Measurements from ENCODE around the gene GIGYF1. TPM values are rescaled to one million over a fixed set of nuclear protein-coding genes. Genes with fewer than 3 reads are reported as not detected.
"Not testable (repeated sequence)": the region's sequence is repeated elsewhere in the genome, so short reads cannot be mapped to it uniquely, and the experiment has no call there.

The GIGYF1 gene
- total RNA-seq, 1 donor: 26.3 TPM

DNA sequence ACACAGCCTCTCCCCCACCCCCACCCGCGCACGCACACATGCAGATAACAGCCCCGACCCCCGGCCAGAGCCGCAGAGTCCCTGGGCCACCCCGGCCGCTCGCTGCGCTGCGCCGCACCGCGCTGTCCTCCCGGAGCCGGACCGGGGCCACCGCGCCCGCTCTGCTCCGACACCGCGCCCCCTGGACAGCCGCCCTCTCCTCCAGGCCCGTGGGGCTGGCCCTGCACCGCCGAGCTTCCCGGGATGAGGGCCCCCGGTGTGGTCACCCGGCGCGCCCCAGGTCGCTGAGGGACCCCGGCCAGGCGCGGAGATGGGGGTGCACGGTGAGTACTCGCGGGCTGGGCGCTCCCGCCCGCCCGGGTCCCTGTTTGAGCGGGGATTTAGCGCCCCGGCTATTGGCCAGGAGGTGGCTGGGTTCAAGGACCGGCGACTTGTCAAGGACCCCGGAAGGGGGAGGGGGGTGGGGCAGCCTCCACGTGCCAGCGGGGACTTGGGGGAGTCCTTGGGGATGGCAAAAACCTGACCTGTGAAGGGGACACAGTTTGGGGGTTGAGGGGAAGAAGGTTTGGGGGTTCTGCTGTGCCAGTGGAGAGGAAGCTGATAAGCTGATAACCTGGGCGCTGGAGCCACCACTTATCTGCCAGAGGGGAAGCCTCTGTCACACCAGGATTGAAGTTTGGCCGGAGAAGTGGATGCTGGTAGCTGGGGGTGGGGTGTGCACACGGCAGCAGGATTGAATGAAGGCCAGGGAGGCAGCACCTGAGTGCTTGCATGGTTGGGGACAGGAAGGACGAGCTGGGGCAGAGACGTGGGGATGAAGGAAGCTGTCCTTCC is 26.8 kb upstream of the GIGYF1 start:
- H3K4me3 ChIP-seq (ENCODE audit: low read length): no peak overlapping the region
- H3K27me3 ChIP-seq (ENCODE audit: insufficient read depth, low read length): peaks cover 30% of the 10 kb centered on the region
- no peaks in the 10 kb centered on the region for H3K4me1 ChIP-seq (ENCODE audit: insufficient read depth, low read length)
- no peaks in the 10 kb centered on the region for H3K9me3 ChIP-seq (ENCODE audit: low read depth, low read length)

DNA sequence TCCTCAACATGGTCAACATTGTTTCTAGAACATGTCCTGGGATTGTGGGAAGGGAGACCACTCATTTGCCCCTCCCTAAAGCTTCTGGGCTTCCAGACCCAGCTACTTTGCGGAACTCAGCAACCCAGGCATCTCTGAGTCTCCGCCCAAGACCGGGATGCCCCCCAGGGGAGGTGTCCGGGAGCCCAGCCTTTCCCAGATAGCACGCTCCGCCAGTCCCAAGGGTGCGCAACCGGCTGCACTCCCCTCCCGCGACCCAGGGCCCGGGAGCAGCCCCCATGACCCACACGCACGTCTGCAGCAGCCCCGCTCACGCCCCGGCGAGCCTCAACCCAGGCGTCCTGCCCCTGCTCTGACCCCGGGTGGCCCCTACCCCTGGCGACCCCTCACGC is 26.2 kb upstream of the GIGYF1 start, which contains the start of gene EPO:
EPO (plus strand) TSS at position 190 of the 392 bp plus-strand sequence. CDS start 513 bp downstream, outside the sequence.
- Histone ChIP-seq H3K9me3 (ENCODE audit: low read depth, low read length) (no peaks in the 10 kb centered on the region), H3K4me3 (ENCODE audit: low read length) (no peak within 1 kb of the TSS), H3K4me1 (ENCODE audit: insufficient read depth, low read length) (no peaks in the 10 kb centered on the region), H3K27me3 (ENCODE audit: insufficient read depth, low read length) (peaks cover 30% of the 10 kb centered on the region)

- Histone ChIP-seq H3K27me3 (ENCODE audit: insufficient read depth, low read length) (peaks cover 30% of the 10 kb centered on the region), H3K4me1 (ENCODE audit: insufficient read depth, low read length) (no peaks in the 10 kb centered on the region), H3K9me3 (ENCODE audit: low read depth, low read length) (no peaks in the 10 kb centered on the region), H3K4me3 (ENCODE audit: low read length) (no peak overlapping the region)
Measured at GRCh38 chr7:100719523-100720278, 25.7 kb upstream of the GIGYF1 start.

- not testable (repeated sequence) for H3K4me1 ChIP-seq (ENCODE audit: insufficient read depth, low read length); H3K9me3 ChIP-seq (ENCODE audit: low read depth, low read length); H3K4me3 ChIP-seq (ENCODE audit: low read length)
- peaks cover 29% of the 10 kb centered on the region for H3K27me3 ChIP-seq (ENCODE audit: insufficient read depth, low read length)
Measured at GRCh38 chr7:100717073-100717472, 23.0 kb upstream of the GIGYF1 start.

DNA sequence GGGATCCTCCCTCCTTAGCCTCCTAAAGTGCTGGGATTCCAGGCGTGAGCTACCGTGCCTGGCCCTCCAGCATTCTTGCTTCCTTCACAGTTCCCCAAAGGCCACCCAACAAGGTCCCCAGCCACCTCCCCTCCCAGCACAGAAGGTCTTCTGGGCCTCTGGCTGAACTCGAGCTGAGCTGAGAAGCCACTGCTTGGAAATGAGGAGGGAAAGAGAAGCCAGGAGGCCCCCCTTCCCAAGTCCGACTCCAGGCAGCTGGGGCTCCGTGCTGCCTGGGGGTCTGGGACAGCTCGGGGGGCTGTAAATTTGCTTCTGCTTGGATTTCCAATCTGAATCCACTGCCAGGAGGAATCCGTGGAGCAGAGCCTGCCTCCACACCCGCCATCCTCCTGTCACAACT is 20.7 kb upstream of the GIGYF1 start:
- Histone ChIP-seq H3K9me3 (ENCODE audit: low read depth, low read length) (no peaks in the 10 kb centered on the region), H3K27me3 (ENCODE audit: insufficient read depth, low read length) (peaks cover 10% of the 10 kb centered on the region), H3K4me1 (ENCODE audit: insufficient read depth, low read length) (no peaks in the 10 kb centered on the region), H3K4me3 (ENCODE audit: low read length) (no peak overlapping the region)

GRCh38 chr7:100711369-100711768 is 17.3 kb upstream of the GIGYF1 start:
- Histone ChIP-seq H3K4me1 (ENCODE audit: insufficient read depth, low read length) (peaks cover 8% of the 10 kb centered on the region), H3K27me3 (ENCODE audit: insufficient read depth, low read length) (no peaks in the 10 kb centered on the region), H3K4me3 (ENCODE audit: low read length) (no peak overlapping the region), H3K9me3 (ENCODE audit: low read depth, low read length) (no peaks in the 10 kb centered on the region)

DNA sequence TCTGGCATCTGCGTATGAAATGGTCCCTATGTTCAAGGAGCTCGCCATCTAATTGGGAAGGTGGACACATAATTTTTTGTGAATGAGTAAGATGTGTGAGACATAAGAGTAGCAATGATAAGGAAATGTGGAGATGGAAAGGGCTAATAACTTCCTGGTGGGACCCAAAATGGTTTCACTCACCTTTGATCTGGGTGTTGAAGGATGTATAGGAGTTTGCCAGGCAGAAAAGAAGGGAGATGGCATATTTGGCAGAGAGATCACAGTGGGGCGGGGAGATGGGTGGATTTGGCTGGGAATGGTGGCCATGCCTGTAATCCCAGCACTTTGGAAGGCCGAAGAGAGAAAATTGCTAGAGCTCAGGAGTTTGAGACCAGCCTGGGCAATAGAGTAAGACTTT is 16.4 kb upstream of the GIGYF1 start:
- Histone ChIP-seq H3K4me3 (ENCODE audit: low read length) (no peak overlapping the region), H3K4me1 (ENCODE audit: insufficient read depth, low read length) (peaks cover 10% of the 10 kb centered on the region), H3K27me3 (ENCODE audit: insufficient read depth, low read length) (no peaks in the 10 kb centered on the region), H3K9me3 (ENCODE audit: low read depth, low read length) (no peaks in the 10 kb centered on the region)

GRCh38 chr7:100708395-100708794 is 14.3 kb upstream of the GIGYF1 start:
- Histone ChIP-seq H3K4me1 (ENCODE audit: insufficient read depth, low read length) (peaks cover 16% of the 10 kb centered on the region), H3K27me3 (ENCODE audit: insufficient read depth, low read length) (no peaks in the 10 kb centered on the region), H3K9me3 (ENCODE audit: low read depth, low read length) (no peaks in the 10 kb centered on the region), H3K4me3 (ENCODE audit: low read length) (no peak overlapping the region)

DNA sequence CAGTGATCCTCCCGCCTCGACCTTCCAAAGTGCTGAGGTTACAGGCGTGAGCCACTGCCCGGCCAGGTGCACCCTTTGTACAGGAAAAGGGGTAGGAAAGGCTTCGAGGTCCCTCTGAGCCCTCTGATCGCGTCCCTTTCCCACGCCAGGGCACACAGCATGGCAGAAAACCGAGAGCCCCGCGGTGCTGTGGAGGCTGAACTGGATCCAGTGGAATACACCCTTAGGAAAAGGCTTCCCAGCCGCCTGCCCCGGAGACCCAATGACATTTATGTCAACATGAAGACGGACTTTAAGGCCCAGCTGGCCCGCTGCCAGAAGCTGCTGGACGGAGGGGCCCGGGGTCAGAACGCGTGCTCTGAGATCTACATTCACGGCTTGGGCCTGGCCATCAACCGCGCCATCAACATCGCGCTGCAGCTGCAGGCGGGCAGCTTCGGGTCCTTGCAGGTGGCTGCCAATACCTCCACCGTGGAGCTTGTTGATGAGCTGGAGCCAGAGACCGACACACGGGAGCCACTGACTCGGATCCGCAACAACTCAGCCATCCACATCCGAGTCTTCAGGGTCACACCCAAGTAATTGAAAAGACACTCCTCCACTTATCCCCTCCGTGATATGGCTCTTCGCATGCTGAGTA is 12.7 kb upstream of the GIGYF1 start:
- no peaks in the 10 kb centered on the region for H3K27me3 ChIP-seq (ENCODE audit: insufficient read depth, low read length)
- no peaks in the 10 kb centered on the region for H3K9me3 ChIP-seq (ENCODE audit: low read depth, low read length)
- peaks cover 16% of the 10 kb centered on the region for H3K4me1 ChIP-seq (ENCODE audit: insufficient read depth, low read length)
- peak overlapping the region; percentile 68 for H3K4me3 ChIP-seq (ENCODE audit: low read length)

GRCh38 chr7:100705753-100706671 is 12.0 kb upstream of the GIGYF1 start, which contains the start of gene POP7:
POP7 (plus strand) TSS chr7:100706121; CDS start chr7:100706831, 710 bp downstream.
- H3K27me3 ChIP-seq (ENCODE audit: insufficient read depth, low read length): no peaks in the 10 kb centered on the region
- H3K4me1 ChIP-seq (ENCODE audit: insufficient read depth, low read length): peaks cover 16% of the 10 kb centered on the region
- H3K9me3 ChIP-seq (ENCODE audit: low read depth, low read length): no peaks in the 10 kb centered on the region
- H3K4me3 ChIP-seq (ENCODE audit: low read length): peak within 1 kb of the TSS; percentile 68

DNA sequence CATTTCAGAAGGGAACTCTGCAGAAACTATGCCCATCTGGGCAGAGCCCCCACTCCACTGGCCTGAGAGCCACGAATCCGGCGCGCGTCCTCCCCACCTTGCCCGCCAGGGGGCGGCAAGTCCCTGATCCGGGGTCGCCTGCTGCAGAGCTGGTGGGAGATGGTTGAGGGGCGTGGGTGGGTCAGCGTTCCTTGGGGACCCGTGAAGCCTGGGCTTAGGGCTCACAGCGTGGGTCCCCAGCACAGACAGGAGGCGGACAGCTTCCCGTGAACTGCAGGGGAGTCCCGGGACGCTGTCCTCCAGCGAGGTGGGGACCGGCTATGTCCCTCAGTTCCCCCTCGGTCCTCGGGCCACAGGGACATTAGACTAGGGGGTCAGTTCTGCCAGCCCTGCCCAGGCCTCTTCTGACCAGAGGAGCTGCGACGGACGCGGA is 11.3 kb upstream of the GIGYF1 start:
- Histone ChIP-seq H3K27me3 (ENCODE audit: insufficient read depth, low read length) (peaks cover 3% of the 10 kb centered on the region), H3K4me3 (ENCODE audit: low read length) (peak overlapping the region; percentile 68), H3K9me3 (ENCODE audit: low read depth, low read length) (no peaks in the 10 kb centered on the region), H3K4me1 (ENCODE audit: insufficient read depth, low read length) (peaks cover 16% of the 10 kb centered on the region)

- H3K4me1 ChIP-seq (ENCODE audit: insufficient read depth, low read length); H3K9me3 ChIP-seq (ENCODE audit: low read depth, low read length); H3K27me3 ChIP-seq (ENCODE audit: insufficient read depth, low read length); H3K4me3 ChIP-seq (ENCODE audit: low read length): not testable (repeated sequence)
Measured at GRCh38 chr7:100701089-100701488, 7.0 kb upstream of the GIGYF1 start.

GRCh38 chr7:100699018-100699417 is 5.0 kb upstream of the GIGYF1 start:
- Histone ChIP-seq H3K9me3 (ENCODE audit: low read depth, low read length) (no peaks in the 10 kb centered on the region), H3K4me3 (ENCODE audit: low read length) (no peak overlapping the region), H3K27me3 (ENCODE audit: insufficient read depth, low read length) (peaks cover 3% of the 10 kb centered on the region), H3K4me1 (ENCODE audit: insufficient read depth, low read length) (peaks cover 6% of the 10 kb centered on the region)

DNA sequence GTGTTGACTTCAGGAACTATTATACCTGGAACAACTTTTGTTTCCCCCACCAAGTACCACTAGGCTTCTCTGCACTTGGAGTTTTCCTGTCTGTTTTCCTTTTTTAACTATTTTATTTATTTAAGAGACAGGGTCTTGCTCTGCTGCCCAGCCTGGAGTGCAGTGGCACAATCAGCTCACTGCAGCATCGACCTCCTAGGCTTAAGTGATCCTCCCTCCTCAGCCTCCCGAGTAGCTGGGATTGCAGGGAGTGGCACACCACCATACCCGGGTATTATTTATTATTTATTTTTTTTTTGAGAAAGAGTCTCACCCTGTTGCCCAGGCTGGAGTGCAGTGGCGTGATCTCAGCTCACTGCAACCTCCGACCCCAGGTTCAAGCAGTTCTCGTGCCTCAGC is 2.1 kb upstream of the GIGYF1 start:
- H3K9me3 ChIP-seq (ENCODE audit: low read depth, low read length): no peaks in the 10 kb centered on the region
- H3K4me3 ChIP-seq (ENCODE audit: low read length): no peak overlapping the region
- peaks cover 29% of the 10 kb centered on the region for H3K4me1 ChIP-seq (ENCODE audit: insufficient read depth, low read length)
- H3K27me3 ChIP-seq (ENCODE audit: insufficient read depth, low read length): peaks cover 3% of the 10 kb centered on the region

All from mononuclear cell (primary cell).